ENCODE measurements around the gene VIT.

Gene VIT

GRCh38 chr2:36677996-36678605 lies 18.4 kb upstream of the VIT start:
- TF ChIP-seq SPI1 (IDR thresholded peaks at IDR 0.05; ENCODE audit: borderline replicate concordance, low read depth) (peak; percentile 86), REST (IDR thresholded peaks at IDR 0.05; ENCODE audit: insufficient replicate concordance, low read depth) (no peak), POLR2AphosphoS5 (IDR thresholded peaks at IDR 0.05; ENCODE audit: low read depth) (no peak)
- peak in 1 of 2 experiments; percentile 45 for DNase-seq (ENCODE audit: low read depth in 1 of 2, low spot score in 1 of 2)
- Histone ChIP-seq H3K27ac (replicated peaks) (peak overlapping the region; percentile 25), H3K4me3 (replicated peaks; ENCODE audit: insufficient read depth, low read length) (no peak overlapping the region), H3K27me3 (ENCODE audit: insufficient read depth, poor library complexity, severe bottlenecking) (no peaks in the 10 kb centered on the region)

- Histone ChIP-seq H3K27ac (replicated peaks) (no peak overlapping the region; the same call in 1 of the 2 replicates), H3K4me3 (replicated peaks; ENCODE audit: insufficient read depth, low read length) (no peak overlapping the region), H3K27me3 (ENCODE audit: insufficient read depth, poor library complexity, severe bottlenecking) (no peaks in the 10 kb centered on the region)
- no peak for DNase-seq (ENCODE audit: low read depth in 1 of 2, low spot score in 1 of 2)
- TF ChIP-seq SPI1 (IDR thresholded peaks at IDR 0.05; ENCODE audit: borderline replicate concordance, low read depth) (no peak), CTCF (IDR thresholded peaks at IDR 0.05; ENCODE audit: insufficient read depth, low read length) (no peak), REST (IDR thresholded peaks at IDR 0.05; ENCODE audit: insufficient replicate concordance, low read depth) (no peak), GABPA (IDR thresholded peaks at IDR 0.05; ENCODE audit: low read depth) (no peak)
These were observed 17.7 kb upstream of the VIT start for GRCh38 chr2:36678856-36679255.

GRCh38 chr2:36680012-36680411 lies 16.5 kb upstream of the VIT start:
- no peak for DNase-seq (ENCODE audit: low read depth in 1 of 2, low spot score in 1 of 2)
- TF ChIP-seq REST (IDR thresholded peaks at IDR 0.05; ENCODE audit: insufficient replicate concordance, low read depth) (no peak), SPI1 (IDR thresholded peaks at IDR 0.05; ENCODE audit: borderline replicate concordance, low read depth) (0 out of 2 replicates have a peak, but pooled peaks have one; percentile 6), POLR2AphosphoS5 (IDR thresholded peaks at IDR 0.05; ENCODE audit: low read depth) (no peak)
- Histone ChIP-seq H3K4me3 (replicated peaks; ENCODE audit: insufficient read depth, low read length) (no peak overlapping the region), H3K27me3 (ENCODE audit: insufficient read depth, poor library complexity, severe bottlenecking) (no peaks in the 10 kb centered on the region), H3K27ac (replicated peaks) (no peak overlapping the region)

GRCh38 chr2:36682562-36682961 lies 13.9 kb upstream of the VIT start:
- no peak for DNase-seq (ENCODE audit: low read depth in 1 of 2, low spot score in 1 of 2)
- TF ChIP-seq SPI1 (IDR thresholded peaks at IDR 0.05; ENCODE audit: borderline replicate concordance, low read depth) = no peak
- TF ChIP-seq GABPA (IDR thresholded peaks at IDR 0.05; ENCODE audit: low read depth) = no peak
- no peak for TF ChIP-seq REST (IDR thresholded peaks at IDR 0.05; ENCODE audit: insufficient replicate concordance, low read depth)
- TF ChIP-seq CTCF (IDR thresholded peaks at IDR 0.05; ENCODE audit: insufficient read depth, low read length) = no peak
- no peak for TF ChIP-seq POLR2AphosphoS5 (IDR thresholded peaks at IDR 0.05; ENCODE audit: low read depth)
- H3K27ac ChIP-seq (replicated peaks) = no peak overlapping the region
- no peaks in the 10 kb centered on the region for H3K27me3 ChIP-seq (ENCODE audit: insufficient read depth, poor library complexity, severe bottlenecking)
- H3K4me3 ChIP-seq (replicated peaks; ENCODE audit: insufficient read depth, low read length) = no peak overlapping the region

Measured in HL-60 (cell line).